IMR-90 (cell line): ENCODE measurements around the gene SLC24A3. TPM values are rescaled to one million over a fixed set of nuclear protein-coding genes. Genes with fewer than 3 reads are reported as not detected.

Source experiments
- ATAC-seq: fragments of 200-7000 bp; cut with Tn5 transposase; 2 replicates; pipeline ENCODE4 v1.9.1; 2020; ENCODE audit warnings: low read depth, mild to moderate bottlenecking, moderate library complexity
- BruUV-seq: library from RNA; stranded (reverse); fragments of 400-500 nt; replicated peaks from 2 replicates; lab custom pipeline; 2021; lab: Mats Ljungman, UMichigan
- CTCF ChIA-PET: fragments of 300-600 bp; formaldehyde crosslinking; extraction: SDS; loops from one replicate; lab custom pipeline; 2021; ENCODE audit warnings: antibody characterized with exemption; lab: Yijun Ruan, JAX
- POLR2A ChIA-PET: fragments of 300-600 bp; sonication (Branson Sonifier 250); formaldehyde crosslinking; loops from one replicate; lab custom pipeline; 2022; ENCODE audit warnings: antibody characterized with exemption; ENCODE audit not compliant: unreplicated experiment; lab: Charles Lee
- DNase-seq: peaks from one replicate; pipeline ENCODE4 v3.0.0; 2013
- H2AFZ ChIP-seq: replicated peaks from 2 replicates; pipeline ENCODE3; 2013; ENCODE audit warnings: low read length, mild to moderate bottlenecking; ENCODE audit not compliant: poor library complexity
- H2AK5ac ChIP-seq: 2 replicates; pipeline ENCODE4 v1.6.1; 2013; ENCODE audit warnings: low read depth, low read length, inconsistent platforms
- H2AK9ac ChIP-seq: replicated peaks from 2 replicates; pipeline ENCODE3; 2013; ENCODE audit warnings: mild to moderate bottlenecking, low read depth, low read length, moderate library complexity; ENCODE audit not compliant: poor library complexity
- H2BK120ac ChIP-seq: 2 replicates; pipeline ENCODE4 v1.6.1; 2013; ENCODE audit warnings: low read depth, low read length, inconsistent platforms
- H2BK15ac ChIP-seq: 3 replicates; pipeline ENCODE4 v1.6.1; 2013; ENCODE audit warnings: low read depth, low read length, inconsistent platforms
- H2BK20ac ChIP-seq: 2 replicates; pipeline ENCODE4 v1.6.1; 2013; ENCODE audit warnings: low read depth, mild to moderate bottlenecking, inconsistent platforms, low read length, moderate library complexity
- H2BK5ac ChIP-seq: 2 replicates; pipeline ENCODE4 v1.6.1; 2013; ENCODE audit warnings: mild to moderate bottlenecking, low read depth, low read length, inconsistent platforms; ENCODE audit not compliant: poor library complexity, severe bottlenecking
- H3K14ac ChIP-seq: replicated peaks from 2 replicates; pipeline ENCODE4 v1.6.1; 2013; ENCODE audit warnings: low read depth, low read length, inconsistent platforms
- H3K18ac ChIP-seq: 2 replicates; pipeline ENCODE4 v1.6.1; 2013; ENCODE audit warnings: low read depth, low read length, control low read depth
- H3K23ac ChIP-seq: 2 replicates; pipeline ENCODE4 v1.6.1; 2013; ENCODE audit warnings: low read depth, low read length, inconsistent platforms
- H3K27ac ChIP-seq: 2 replicates; pipeline ENCODE4 v1.5.1; 2013; ENCODE audit warnings: mild to moderate bottlenecking, control low read depth, low read length; ENCODE audit not compliant: insufficient read depth
- H3K27me3 ChIP-seq: 2 replicates; pipeline ENCODE4 v1.6.1; 2013; ENCODE audit warnings: low read length; ENCODE audit not compliant: control insufficient read depth, insufficient read depth
- H3K36me3 ChIP-seq: 2 replicates; pipeline ENCODE4 v1.6.1; 2013; ENCODE audit warnings: low read length, mixed read lengths; ENCODE audit not compliant: control insufficient read depth, insufficient read depth
- H3K4ac ChIP-seq: 2 replicates; pipeline ENCODE4 v1.6.1; 2013; ENCODE audit warnings: low read depth, low read length, inconsistent platforms
- H3K4me1 ChIP-seq: 2 replicates; pipeline ENCODE4 v1.6.1; 2013; ENCODE audit warnings: low read length, mixed read lengths; ENCODE audit not compliant: control insufficient read depth, insufficient read depth
- H3K4me2 ChIP-seq: 2 replicates; pipeline ENCODE4 v1.6.1; 2013; ENCODE audit warnings: low read depth, mild to moderate bottlenecking, control low read depth, low read length, moderate library complexity
- H3K4me3 ChIP-seq: 2 replicates; pipeline ENCODE4 v1.5.1; 2013; ENCODE audit warnings: low read depth, mild to moderate bottlenecking, control low read depth, low read length, moderate library complexity; ENCODE audit not compliant: insufficient read depth
- H3K56ac ChIP-seq: 2 replicates; pipeline ENCODE4 v1.6.1; 2013; ENCODE audit warnings: low read length, inconsistent platforms; ENCODE audit not compliant: insufficient read depth; ENCODE audit errors: extremely low read depth
- H3K79me1 ChIP-seq, 2 experiments: 2 replicates each; pipeline ENCODE4 v1.6.1; 2013; ENCODE audit warnings: low read length in 2 of 2, inconsistent platforms in 1 of 2, low read depth in 1 of 2
- H3K9ac ChIP-seq: 2 replicates; pipeline ENCODE4 v1.6.1; 2013; ENCODE audit warnings: low read depth, low read length, control low read depth
- H3K9me1 ChIP-seq: 2 replicates; pipeline ENCODE4 v1.6.1; 2013; ENCODE audit warnings: low read length, inconsistent platforms; ENCODE audit not compliant: insufficient read depth
- H3K9me3 ChIP-seq: 2 replicates; pipeline ENCODE4 v1.6.1; 2013; ENCODE audit warnings: low read length; ENCODE audit not compliant: control insufficient read depth, insufficient read depth
- H4K20me1 ChIP-seq: 2 replicates; pipeline ENCODE4 v1.6.1; 2013; ENCODE audit warnings: low read length, inconsistent platforms; ENCODE audit not compliant: insufficient read depth
- H4K5ac ChIP-seq: 2 replicates; pipeline ENCODE4 v1.6.1; 2013; ENCODE audit warnings: mild to moderate bottlenecking, low read depth, low read length, control low read depth
- H4K8ac ChIP-seq, 2 experiments: 2 replicates each; pipeline ENCODE4 v1.6.1; 2013; ENCODE audit warnings: low read depth in 2 of 2, low read length in 2 of 2, control low read depth in 1 of 2, inconsistent platforms in 1 of 2
- H4K91ac ChIP-seq: 2 replicates; pipeline ENCODE4 v1.6.1; 2013; ENCODE audit warnings: low read depth, low read length, inconsistent platforms; ENCODE audit not compliant: insufficient read depth
- CTCF ChIP-seq: conservative IDR thresholded peaks from 2 replicates; pipeline ENCODE4 v1.5.1; 2012; ENCODE audit warnings: mild to moderate bottlenecking, low read depth, low read length, improper control_type of control experiment
- RFX5 ChIP-seq: IDR thresholded peaks from 2 replicates; pipeline ENCODE4 v1.8.0; 2012; ENCODE audit warnings: low read depth, mild to moderate bottlenecking, low read length, moderate library complexity
- USF2 ChIP-seq: fragments of 150-350 bp; IDR thresholded peaks from 2 replicates; pipeline ENCODE4 v1.6.1; 2017; ENCODE audit warnings: mild to moderate bottlenecking, antibody characterized with exemption, low read length, low read depth
- WGBS, 2 experiments: methylation state at CpG; one replicate each; pipeline versions ENCODE4 v1.1.5 to v1.1.7; 2013; ENCODE audit warnings: missing lambda C conversion rate in 2 of 2; ENCODE audit not compliant: insufficient read length in 1 of 2; ENCODE audit errors: extremely low coverage in 2 of 2; 5-methylcytosine and 5-hydroxymethylcytosine counted together
- dilution Hi-C: fragments of 300-500 bp; cut with HindIII; formaldehyde crosslinking; loops from one replicate; pipeline ENCODE4 v1.14.3; 2018; ENCODE audit warnings: low sequenced_read_pairs; ENCODE audit not compliant: unreplicated experiment
- in situ Hi-C: fragments of 300-500 bp; cut with MboI; formaldehyde crosslinking; loops from 3 replicates; pipeline ENCODE4 v1.14.3; 2019; ENCODE audit warnings: low sequenced_read_pairs, inconsistent platforms, mixed read lengths
- intact Hi-C: fragments of 100-400 bp; cut with micrococcal nuclease; formaldehyde crosslinking; loops from 2 replicates; pipeline ENCODE4 v1.10.0; 2022
- polyA plus RNA-seq, 3 experiments: library from polyadenylated mRNA; depleted of rRNA; stranded (reverse); fragments of >200 nt; gene quantifications; 2 replicates each; pipeline ENCODE4 v1.2.3, GENCODE V29; 2012; ENCODE audit warnings: low replicate concordance in 1 of 3
- total RNA-seq: library from RNA; depleted of rRNA; stranded (reverse); fragments of >200 nt; gene quantifications from 2 replicates; pipeline ENCODE4 v1.2.3, GENCODE V29; 2012

The SLC24A3 gene
- total and polyA plus RNA-seq, 2 of the 4 experiments (the other 2 are of a cell fraction) = not detected

- H3K79me1 ChIP-seq = no peaks in the 10 kb centered on the region
- in situ Hi-C loops = no loop called here
- H3K36me3 ChIP-seq = no peaks in the 10 kb centered on the region
- no TSS peak for BruUV-seq
- no peak overlapping the region for H3K56ac ChIP-seq
- H3K4me3 ChIP-seq = no peak overlapping the region
- DNase-seq = no peak
- POLR2A ChIA-PET = no interaction called here
- no peaks in the 10 kb centered on the region for H4K20me1 ChIP-seq
- no peaks in the 10 kb centered on the region for H3K4me1 ChIP-seq
- no peaks in the 10 kb centered on the region for H3K9me3 ChIP-seq
- intact Hi-C loops = no loop called here
- no peak overlapping the region for H3K9ac ChIP-seq
- no peak for ATAC-seq
- WGBS, 2 experiments = no CpG with 5 or more reads among the region's 5 CpGs
- H3K9me1 ChIP-seq = no peaks in the 10 kb centered on the region
- no peak overlapping the region for H2AK5ac ChIP-seq
- H2BK20ac ChIP-seq = no peak overlapping the region
- H2AFZ ChIP-seq = no peak overlapping the region
- H3K4ac ChIP-seq = no peak overlapping the region
- no peak overlapping the region for H3K23ac ChIP-seq
- no peak overlapping the region for H2BK120ac ChIP-seq
- H4K8ac ChIP-seq = no peak overlapping the region
- no peak overlapping the region for H4K5ac ChIP-seq
- no peak overlapping the region for H3K27ac ChIP-seq
- TF ChIP-seq RFX5 = no peak
- TF ChIP-seq CTCF = no peak
- TF ChIP-seq USF2 = no peak
- no peaks in the 10 kb centered on the region for H3K27me3 ChIP-seq
- H3K4me2 ChIP-seq = no peak overlapping the region
- H3K18ac ChIP-seq = no peak overlapping the region
- CTCF ChIA-PET = no interaction called here
- no peak overlapping the region for H3K14ac ChIP-seq
- no peak overlapping the region for H2BK5ac ChIP-seq
- no peak overlapping the region for H2AK9ac ChIP-seq
- no peak overlapping the region for H4K91ac ChIP-seq
- dilution Hi-C loops = no loop called here
- H2BK15ac ChIP-seq = no peak overlapping the region
These were observed 316.0 kb downstream of the SLC24A3 start for GRCh38 chr20:19528286-19529030.
